ENCODE data around the gene SMIM10L2A. TPM values are rescaled to one million over a fixed set of nuclear protein-coding genes. Genes with fewer than 3 reads are reported as not detected.

The SMIM10L2A gene
- not detected for total RNA-seq (2021; fragmentation: NEBNext Ultra II Directional; extraction: Animal tissue kit (Norgen Biotek cat#: 25700))
- long read RNA-seq: 0 reads

DNA sequence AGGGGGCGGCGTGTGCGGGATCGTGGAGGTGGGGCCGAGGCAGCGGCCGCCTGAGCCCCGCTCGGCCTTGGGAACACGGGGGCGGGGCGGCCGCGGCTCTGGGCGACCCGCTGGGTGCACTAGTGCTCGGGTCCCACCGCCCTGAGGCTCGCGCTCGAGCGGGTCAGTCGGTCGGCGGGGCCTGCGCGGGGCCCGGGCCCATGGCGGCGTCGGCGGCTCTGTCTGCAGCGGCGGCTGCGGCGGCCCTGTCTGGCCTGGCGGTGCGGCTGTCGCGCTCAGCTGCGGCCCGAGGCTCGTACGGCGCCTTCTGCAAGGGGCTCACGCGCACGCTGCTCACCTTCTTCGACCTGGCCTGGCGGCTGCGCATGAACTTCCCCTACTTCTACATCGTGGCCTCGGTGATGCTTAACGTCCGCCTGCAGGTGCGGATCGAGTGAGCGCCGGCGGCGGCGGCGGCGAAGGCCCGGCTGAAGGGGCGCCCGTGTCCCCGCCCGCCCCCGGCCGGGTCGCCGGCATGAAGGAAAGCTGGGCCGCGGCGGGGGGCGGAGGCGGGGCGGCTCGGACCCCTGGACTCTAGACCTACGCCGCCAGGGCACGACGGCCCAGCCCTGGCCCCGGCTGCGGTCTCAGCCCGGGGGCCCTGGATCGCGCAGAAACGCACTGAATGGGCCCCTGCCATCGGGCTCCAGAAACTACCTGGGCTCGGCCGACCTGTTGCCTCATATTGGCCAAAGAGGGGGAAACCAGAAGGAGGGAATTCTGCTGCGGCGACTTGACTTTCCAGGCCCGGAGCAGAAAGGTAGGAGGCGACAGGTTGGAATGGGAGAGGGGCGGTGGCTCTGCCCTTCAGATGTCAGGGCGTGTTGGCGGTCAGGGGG, at the start of gene SMIM10L2A:
Gene SMIM10L2A (plus strand): TSS at position 13 of the 878 bp plus-strand sequence. CDS start 188 bp downstream, at position 201.
- peak within 1 kb of the TSS; percentile 30; the same call in 1 of the 2 replicates for H3K4me3 Mint-ChIP-seq
- TF ChIP-seq, protein P1, sequence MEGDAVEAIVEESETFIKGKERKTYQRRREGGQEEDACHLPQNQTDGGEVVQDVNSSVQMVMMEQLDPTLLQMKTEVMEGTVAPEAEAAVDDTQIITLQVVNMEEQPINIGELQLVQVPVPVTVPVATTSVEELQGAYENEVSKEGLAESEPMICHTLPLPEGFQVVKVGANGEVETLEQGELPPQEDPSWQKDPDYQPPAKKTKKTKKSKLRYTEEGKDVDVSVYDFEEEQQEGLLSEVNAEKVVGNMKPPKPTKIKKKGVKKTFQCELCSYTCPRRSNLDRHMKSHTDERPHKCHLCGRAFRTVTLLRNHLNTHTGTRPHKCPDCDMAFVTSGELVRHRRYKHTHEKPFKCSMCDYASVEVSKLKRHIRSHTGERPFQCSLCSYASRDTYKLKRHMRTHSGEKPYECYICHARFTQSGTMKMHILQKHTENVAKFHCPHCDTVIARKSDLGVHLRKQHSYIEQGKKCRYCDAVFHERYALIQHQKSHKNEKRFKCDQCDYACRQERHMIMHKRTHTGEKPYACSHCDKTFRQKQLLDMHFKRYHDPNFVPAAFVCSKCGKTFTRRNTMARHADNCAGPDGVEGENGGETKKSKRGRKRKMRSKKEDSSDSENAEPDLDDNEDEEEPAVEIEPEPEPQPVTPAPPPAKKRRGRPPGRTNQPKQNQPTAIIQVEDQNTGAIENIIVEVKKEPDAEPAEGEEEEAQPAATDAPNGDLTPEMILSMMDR (IDR thresholded peaks at IDR 0.05): no peak
- H3K4me1 Mint-ChIP-seq (ENCODE audit: low read depth): no peaks in the 10 kb centered on the region
- H3K9me3 Mint-ChIP-seq: peaks cover 4% of the 10 kb centered on the region; the same call in 1 of the 2 replicates
- no peak for DNase-seq
- peaks cover 5% of the 10 kb centered on the region for H3K27me3 Mint-ChIP-seq (ENCODE audit: insufficient read depth)
- H3K36me3 Mint-ChIP-seq (ENCODE audit: low read depth): no peaks in the 10 kb centered on the region
- H3K27ac Mint-ChIP-seq: no peak within 1 kb of the TSS

DNA sequence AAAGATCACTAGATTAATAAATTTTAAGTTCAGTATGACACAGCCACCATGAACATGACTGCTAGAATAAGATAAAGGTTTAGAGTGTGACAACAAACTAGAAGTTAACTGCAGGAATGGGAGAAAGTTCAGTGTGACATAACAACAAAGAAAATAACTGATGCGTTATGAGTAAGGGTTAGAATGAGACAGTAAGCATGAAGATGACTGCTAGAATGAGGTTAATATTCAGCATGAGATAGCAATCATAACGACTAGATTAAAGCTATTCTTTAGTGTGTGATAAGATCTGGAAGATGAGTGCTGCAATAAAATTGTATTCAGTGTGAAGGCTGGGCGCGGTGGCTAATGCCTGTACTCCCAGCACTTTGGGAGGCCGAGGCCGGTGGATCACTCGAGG, 48.4 kb upstream of the SMIM10L2A start:
- Mint-ChIP-seq H3K4me3 (no peak overlapping the region), H3K36me3 (ENCODE audit: low read depth) (no peaks in the 10 kb centered on the region), H3K27ac (no peak overlapping the region), H3K4me1 (ENCODE audit: low read depth) (no peaks in the 10 kb centered on the region), H3K27me3 (ENCODE audit: insufficient read depth) (no peaks in the 10 kb centered on the region; the same call in 1 of the 2 replicates), H3K9me3 (no peaks in the 10 kb centered on the region)
- TF ChIP-seq, protein P1 (IDR thresholded peaks at IDR 0.05): no peak
- no peak for DNase-seq

DNA sequence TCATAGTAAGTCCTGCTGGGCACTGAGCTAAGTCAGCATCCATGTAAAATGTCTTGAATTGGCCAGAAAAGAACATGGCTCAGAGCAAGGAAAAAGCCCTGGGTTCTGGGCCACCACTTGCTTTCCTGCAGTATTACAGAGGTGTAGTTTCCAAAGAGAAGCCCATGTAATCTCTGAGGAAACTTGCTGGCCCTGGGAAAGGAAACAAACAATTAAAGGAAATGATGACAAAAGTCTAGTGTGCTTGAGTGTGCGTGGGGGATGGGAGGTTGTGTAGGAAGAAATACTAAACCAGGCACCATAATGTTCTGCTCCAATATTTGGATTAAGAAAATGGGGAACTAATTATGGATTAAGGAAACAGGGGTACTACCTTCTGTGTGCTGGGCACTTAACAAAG, 39.5 kb upstream of the SMIM10L2A start:
- H3K27me3 Mint-ChIP-seq (ENCODE audit: insufficient read depth): peaks cover 3% of the 10 kb centered on the region; the same call in 1 of the 2 replicates

DNA sequence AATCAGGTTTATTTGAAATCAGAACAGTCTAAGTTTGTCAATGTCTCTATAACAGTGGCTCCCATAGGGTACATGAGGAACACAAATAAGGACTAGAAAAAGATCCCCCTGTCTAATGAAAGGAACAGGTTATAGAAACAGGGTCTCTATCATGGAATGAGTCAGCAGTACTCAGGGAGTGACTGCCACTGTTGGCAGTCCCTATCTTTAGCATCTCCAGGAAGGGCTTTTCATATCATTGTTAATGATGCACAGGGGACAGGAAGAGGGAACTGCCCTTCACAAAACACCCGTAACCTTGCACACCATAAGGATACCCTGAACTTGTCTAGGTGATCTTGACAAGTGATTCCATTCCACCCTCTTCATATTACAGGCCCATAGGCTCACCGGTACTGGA, 38.5 kb upstream of the SMIM10L2A start:
- H3K4me3 Mint-ChIP-seq: no peak overlapping the region
- no peak for DNase-seq

More for the DNA sequence above, 39.5 kb upstream of the SMIM10L2A start:
- H3K9me3 Mint-ChIP-seq: no peaks in the 10 kb centered on the region
- H3K36me3 Mint-ChIP-seq (ENCODE audit: low read depth): no peaks in the 10 kb centered on the region
- H3K4me1 Mint-ChIP-seq (ENCODE audit: low read depth): no peaks in the 10 kb centered on the region
- no peak overlapping the region for H3K4me3 Mint-ChIP-seq
- no peak for DNase-seq
- TF ChIP-seq, protein P1 (IDR thresholded peaks at IDR 0.05): no peak
- H3K27ac Mint-ChIP-seq: no peak overlapping the region

DNA sequence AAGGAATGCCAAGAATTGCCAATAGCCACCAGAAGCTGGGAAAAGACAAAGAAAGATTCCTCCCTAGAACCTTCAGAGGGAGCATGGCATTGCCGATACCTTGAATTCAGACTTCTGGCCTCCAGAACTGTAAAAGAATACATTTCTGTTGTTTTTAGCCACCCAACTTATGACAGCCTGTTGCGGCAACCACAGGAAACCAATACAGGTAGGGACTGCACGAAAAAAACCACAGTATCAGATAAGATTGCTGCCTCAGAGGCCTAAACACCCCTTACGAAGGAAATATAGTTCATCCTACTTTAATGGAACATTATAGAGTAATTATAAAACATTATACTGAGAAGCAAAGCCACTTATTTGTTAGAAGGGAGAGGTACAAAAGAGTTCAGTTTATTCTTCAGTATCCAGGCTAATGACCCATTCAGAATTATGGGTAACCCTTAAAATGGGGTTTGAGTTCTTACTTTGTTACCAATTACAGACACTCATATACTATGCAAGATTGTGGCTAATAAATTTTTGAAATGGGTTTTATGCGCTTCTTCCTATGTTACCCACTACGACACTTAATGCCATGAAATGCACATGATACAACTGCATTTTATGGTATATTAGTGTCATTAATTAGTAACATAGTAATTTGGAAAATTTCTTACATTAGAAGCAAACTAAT, 37.4 kb upstream of the SMIM10L2A start:
- Mint-ChIP-seq H3K27me3 (ENCODE audit: insufficient read depth) (peaks cover 3% of the 10 kb centered on the region; the same call in 1 of the 2 replicates), H3K27ac (no peak overlapping the region), H3K4me1 (ENCODE audit: low read depth) (no peaks in the 10 kb centered on the region), H3K9me3 (no peaks in the 10 kb centered on the region), H3K36me3 (ENCODE audit: low read depth) (no peaks in the 10 kb centered on the region), H3K4me3 (no peak overlapping the region)
- DNase-seq: no peak
- TF ChIP-seq, protein P1 (IDR thresholded peaks at IDR 0.05): no peak

More for the DNA sequence above, 38.5 kb upstream of the SMIM10L2A start:
- H3K27me3 Mint-ChIP-seq (ENCODE audit: insufficient read depth): peaks cover 3% of the 10 kb centered on the region; the same call in 1 of the 2 replicates
- no peaks in the 10 kb centered on the region for H3K36me3 Mint-ChIP-seq (ENCODE audit: low read depth)
- H3K9me3 Mint-ChIP-seq: no peaks in the 10 kb centered on the region
- H3K4me1 Mint-ChIP-seq (ENCODE audit: low read depth): no peaks in the 10 kb centered on the region
- H3K27ac Mint-ChIP-seq: no peak overlapping the region
- TF ChIP-seq, protein P1 (IDR thresholded peaks at IDR 0.05): no peak
